Activated T-cell treated with anti-CD3 and anti-CD28 coated beads, Interleukin-2, amount 50 U/mL, for 72 hours (primary cell): ENCODE measurements around the gene NPAT. TPM values are rescaled to one million over a fixed set of nuclear protein-coding genes. Genes with fewer than 3 reads are reported as not detected.
A peak's percentile ranks its signal among the peaks of the same experiment; 100 is the strongest.

ENCODE experiments used
- ATAC-seq, 2 donors: fragments of 150-1000 bp; cut with Tn5 transposase; replicated peaks in 1 of 2; 2 replicates each; pipeline ENCODE4 v1.10.0; 2021; ENCODE audit warnings: moderate library complexity in 2 of 2, mild to moderate bottlenecking in 1 of 2
- DNase-seq, 2 donors: peaks; one replicate each; pipeline ENCODE4 v3.0.0; 2021 to 2022; ENCODE audit warnings: mixed read lengths in 1 of 2
- H3K27ac Mint-ChIP-seq: one replicate; pipeline ENCODE4 v1.8.0; 2022; ENCODE audit warnings: mild to moderate bottlenecking, moderate library complexity, mixed read lengths
- H3K27me3 Mint-ChIP-seq: one replicate; pipeline ENCODE4 v1.8.0; 2022; ENCODE audit warnings: low read depth, mixed read lengths
- H3K36me3 Mint-ChIP-seq, 2 donors: one replicate each; pipeline ENCODE4 v1.8.0; 2022; ENCODE audit warnings: mixed read lengths in 2 of 2, mild to moderate bottlenecking in 1 of 2; ENCODE audit not compliant: insufficient read depth in 2 of 2
- H3K4me1 Mint-ChIP-seq: one replicate; pipeline ENCODE4 v1.8.0; 2022; ENCODE audit warnings: low read depth, mixed read lengths
- H3K4me3 Mint-ChIP-seq, 2 donors: one replicate each; pipeline ENCODE4 v1.8.0; 2022; ENCODE audit warnings: mild to moderate bottlenecking in 2 of 2, mixed read lengths in 2 of 2, moderate library complexity in 2 of 2
- H3K9me3 Mint-ChIP-seq, 2 donors: one replicate each; pipeline ENCODE4 v1.8.0; 2022; ENCODE audit warnings: mixed read lengths in 2 of 2
- total RNA-seq, 2 donors: library from RNA; stranded (reverse); gene quantifications; one replicate each; pipeline ENCODE4 v1.2.3, GENCODE V29; 2022

The NPAT gene
- total RNA-seq, result 10 to 100 TPM; 22.8 to 24.8 TPM

DNA sequence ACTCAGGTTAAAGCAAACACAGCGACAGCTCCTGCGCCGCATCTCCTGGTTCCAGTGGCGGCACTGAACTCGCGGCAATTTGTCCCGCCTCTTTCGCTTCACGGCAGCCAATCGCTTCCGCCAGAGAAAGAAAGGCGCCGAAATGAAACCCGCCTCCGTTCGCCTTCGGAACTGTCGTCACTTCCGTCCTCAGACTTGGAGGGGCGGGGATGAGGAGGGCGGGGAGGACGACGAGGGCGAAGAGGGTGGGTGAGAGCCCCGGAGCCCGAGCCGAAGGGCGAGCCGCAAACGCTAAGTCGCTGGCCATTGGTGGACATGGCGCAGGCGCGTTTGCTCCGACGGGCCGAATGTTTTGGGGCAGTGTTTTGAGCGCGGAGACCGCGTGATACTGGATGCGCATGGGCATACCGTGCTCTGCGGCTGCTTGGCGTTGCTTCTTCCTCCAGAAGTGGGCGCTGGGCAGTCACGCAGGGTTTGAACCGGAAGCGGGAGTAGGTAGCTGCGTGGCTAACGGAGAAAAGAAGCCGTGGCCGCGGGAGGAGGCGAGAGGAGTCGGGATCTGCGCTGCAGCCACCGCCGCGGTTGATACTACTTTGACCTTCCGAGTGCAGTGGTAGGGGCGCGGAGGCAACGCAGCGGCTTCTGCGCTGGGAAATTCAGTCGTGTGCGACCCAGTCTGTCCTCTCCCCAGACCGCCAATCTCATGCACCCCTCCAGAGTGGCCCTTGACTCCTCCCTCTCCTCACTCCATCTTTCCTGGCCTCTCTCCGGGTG, at the start of gene NPAT, which contains the start of gene ATM:
Gene NPAT (minus strand): TSS at position 65 of the 774 bp plus-strand sequence. CDS start 102 bp downstream, outside the sequence.
Gene ATM (plus strand): TSS at position 494 of the 774 bp plus-strand sequence. CDS start 4,558 bp downstream, outside the sequence.
- Mint-ChIP-seq H3K4me3 (no peak within 1 kb of the TSS), H3K9me3 (no peaks in the 10 kb centered on the region), H3K27me3 (no peaks in the 10 kb centered on the region), H3K36me3 (peaks cover 9 to 21% of the 10 kb centered on the region in 2 donors), H3K4me1 (peaks cover 35% of the 10 kb centered on the region), H3K27ac (no peak within 1 kb of the TSS)
- DNase-seq, result peak; percentile 97 to 98
- peak; percentile 78 to 79 for ATAC-seq

DNA sequence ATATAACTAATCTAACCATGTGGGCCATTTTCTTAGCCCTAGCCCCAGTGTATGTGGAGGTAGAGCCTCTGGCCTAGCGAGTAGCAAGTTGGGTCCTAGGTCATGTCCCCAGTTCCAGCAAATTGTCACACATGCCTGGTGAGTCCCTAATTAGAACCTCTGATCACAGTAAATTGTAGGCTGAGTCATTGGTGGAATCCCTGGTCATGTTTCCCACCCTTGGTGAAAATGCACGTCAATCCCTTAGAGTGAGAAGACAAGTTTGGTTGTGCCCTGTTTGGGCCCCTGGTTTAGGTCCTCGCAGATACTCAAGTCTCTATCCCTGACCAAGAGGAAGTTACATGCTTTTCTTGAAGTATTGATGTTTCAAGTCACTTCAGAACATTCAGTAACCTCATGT, 47.1 kb upstream of the NPAT start:
- ATAC-seq, result peak in 1 of 2 donors; percentile 43
- Mint-ChIP-seq H3K27me3 (no peaks in the 10 kb centered on the region), H3K4me1 (peaks cover 16% of the 10 kb centered on the region), H3K9me3 (peaks cover 9 to 11% of the 10 kb centered on the region in 2 donors), H3K27ac (peak overlapping the region; percentile 87), H3K36me3 (peaks cover 12 to 20% of the 10 kb centered on the region in 2 donors), H3K4me3 (no peak overlapping the region)
- no peak for DNase-seq

DNA sequence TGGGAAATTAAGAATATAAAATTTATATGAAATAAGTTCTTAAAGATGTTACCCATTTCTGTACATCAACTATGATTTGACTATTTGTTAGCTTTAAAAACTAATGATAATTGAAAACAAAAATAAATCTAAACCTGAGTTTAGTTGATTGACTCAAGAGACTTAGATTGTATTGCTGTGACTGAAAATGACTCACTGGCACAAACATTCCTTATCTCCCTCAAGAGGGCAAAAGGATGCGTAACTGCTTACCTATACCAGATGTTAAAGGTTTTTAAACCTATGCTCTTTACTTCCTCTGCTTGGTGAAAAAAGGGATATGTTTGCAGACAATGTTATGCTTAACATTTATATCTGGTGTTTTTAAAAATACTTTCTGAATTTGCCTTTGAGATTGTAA, 30.7 kb upstream of the NPAT start:
- H3K4me3 Mint-ChIP-seq, result no peak overlapping the region
- no peaks in the 10 kb centered on the region for H3K27me3 Mint-ChIP-seq
- H3K27ac Mint-ChIP-seq, result no peak overlapping the region
- DNase-seq (no peak), ATAC-seq (no peak)
- H3K4me1 Mint-ChIP-seq, result peaks cover 61% of the 10 kb centered on the region
- H3K9me3 Mint-ChIP-seq, result no peaks in the 10 kb centered on the region
- peaks cover 3 to 24% of the 10 kb centered on the region in 2 donors for H3K36me3 Mint-ChIP-seq

DNA sequence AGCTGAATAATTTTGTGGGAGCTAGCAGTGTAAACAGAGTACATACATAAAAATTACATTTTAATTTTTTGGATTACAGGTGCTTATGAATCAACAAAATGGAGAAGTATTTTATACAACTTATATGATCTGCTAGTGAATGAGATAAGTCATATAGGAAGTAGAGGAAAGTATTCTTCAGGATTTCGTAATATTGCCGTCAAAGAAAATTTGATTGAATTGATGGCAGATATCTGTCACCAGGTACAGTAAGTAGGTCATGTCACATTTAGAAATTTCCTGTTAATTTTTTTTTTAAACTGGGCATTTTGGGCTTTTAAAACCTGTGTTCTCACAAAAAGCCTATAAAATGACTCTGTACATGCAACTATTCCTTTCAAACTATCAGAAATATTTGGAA, 24.4 kb upstream of the NPAT start:
- no peak for ATAC-seq
- Mint-ChIP-seq H3K27me3 (no peaks in the 10 kb centered on the region), H3K4me1 (peaks cover 73% of the 10 kb centered on the region), H3K4me3 (no peak overlapping the region), H3K36me3 (peaks cover 0 to 11% of the 10 kb centered on the region in 2 donors), H3K27ac (peak overlapping the region; percentile 10), H3K9me3 (no peaks in the 10 kb centered on the region)
- no peak for DNase-seq

- H3K36me3 Mint-ChIP-seq, result peaks cover 0 to 11% of the 10 kb centered on the region in 2 donors
- H3K4me1 Mint-ChIP-seq, result peaks cover 75% of the 10 kb centered on the region
- H3K9me3 Mint-ChIP-seq, result no peaks in the 10 kb centered on the region
- H3K27ac Mint-ChIP-seq, result peak overlapping the region; percentile 10
- ATAC-seq (no peak), DNase-seq (no peak)
- H3K4me3 Mint-ChIP-seq, result peak overlapping the region in 1 of 2 donors; percentile 20
- H3K27me3 Mint-ChIP-seq, result no peaks in the 10 kb centered on the region
These were observed 23.9 kb upstream of the NPAT start for GRCh38 chr11:108246308-108246707.

DNA sequence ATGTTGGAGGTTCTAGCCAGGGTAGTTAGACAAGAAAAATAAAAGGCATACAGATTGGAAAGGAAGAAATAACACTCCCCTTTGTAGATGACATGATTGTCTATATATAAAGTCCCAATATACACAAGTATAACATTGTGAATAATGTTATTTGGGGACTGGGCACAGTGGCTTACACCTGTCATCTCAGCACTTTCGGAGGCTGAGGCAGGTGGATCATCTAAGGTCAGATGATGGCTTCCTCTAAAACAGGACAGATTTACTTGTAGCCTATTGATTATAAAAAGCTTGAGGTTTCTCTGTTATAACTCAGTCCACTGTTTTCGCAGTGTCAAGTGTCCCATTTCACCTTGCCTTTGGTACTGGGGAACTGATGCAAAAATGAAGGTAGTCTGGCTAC, 20.0 kb upstream of the NPAT start:
- Mint-ChIP-seq H3K27me3 (no peaks in the 10 kb centered on the region), H3K4me3 (peak overlapping the region; percentile 36 to 63), H3K27ac (peak overlapping the region; percentile 93), H3K4me1 (peaks cover 78% of the 10 kb centered on the region), H3K36me3 (peaks cover 2 to 5% of the 10 kb centered on the region in 2 donors), H3K9me3 (no peaks in the 10 kb centered on the region)
- ATAC-seq (no peak), DNase-seq (no peak)

- Mint-ChIP-seq H3K36me3 (peaks cover 2 to 5% of the 10 kb centered on the region in 2 donors), H3K4me1 (peaks cover 79% of the 10 kb centered on the region)
- peak in 1 of 2 donors; percentile 42 for DNase-seq
These were observed 19.0 kb upstream of the NPAT start for GRCh38 chr11:108241330-108242037.

DNA sequence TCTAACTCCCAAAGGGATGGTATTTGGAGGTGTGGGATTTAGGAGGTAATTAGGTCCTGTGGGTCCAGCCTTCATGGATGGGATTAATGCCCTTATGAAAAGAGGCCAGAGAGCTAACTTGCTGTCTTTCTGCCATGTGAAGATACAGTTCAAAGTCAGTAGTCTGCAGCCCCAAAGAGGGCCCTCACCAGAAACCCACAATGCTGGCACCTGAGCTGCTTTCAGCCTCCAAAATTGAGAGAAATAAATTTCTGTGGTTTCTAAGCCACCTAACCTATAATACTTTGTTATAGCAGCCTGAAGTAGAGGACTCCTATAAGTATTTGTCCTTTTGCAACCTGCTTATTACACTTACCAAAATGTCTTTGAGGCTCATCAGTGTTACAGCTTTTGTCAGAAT, 16.6 kb upstream of the NPAT start:
- DNase-seq (no peak), ATAC-seq (no peak)
- H3K4me1 Mint-ChIP-seq, result peaks cover 83% of the 10 kb centered on the region
- no peaks in the 10 kb centered on the region for H3K9me3 Mint-ChIP-seq
- peak overlapping the region; percentile 40 for H3K27ac Mint-ChIP-seq
- peak overlapping the region; percentile 53 to 62 for H3K4me3 Mint-ChIP-seq
- peaks cover 5 to 11% of the 10 kb centered on the region in 2 donors for H3K36me3 Mint-ChIP-seq
- H3K27me3 Mint-ChIP-seq, result no peaks in the 10 kb centered on the region

More at GRCh38 chr11:108241330-108242037, 19.0 kb upstream of the NPAT start:
- Mint-ChIP-seq H3K9me3 (no peaks in the 10 kb centered on the region), H3K27ac (peak overlapping the region; percentile 93), H3K27me3 (no peaks in the 10 kb centered on the region), H3K4me3 (peak overlapping the region; percentile 36 to 63)
- peak; percentile 77 for ATAC-seq

DNA sequence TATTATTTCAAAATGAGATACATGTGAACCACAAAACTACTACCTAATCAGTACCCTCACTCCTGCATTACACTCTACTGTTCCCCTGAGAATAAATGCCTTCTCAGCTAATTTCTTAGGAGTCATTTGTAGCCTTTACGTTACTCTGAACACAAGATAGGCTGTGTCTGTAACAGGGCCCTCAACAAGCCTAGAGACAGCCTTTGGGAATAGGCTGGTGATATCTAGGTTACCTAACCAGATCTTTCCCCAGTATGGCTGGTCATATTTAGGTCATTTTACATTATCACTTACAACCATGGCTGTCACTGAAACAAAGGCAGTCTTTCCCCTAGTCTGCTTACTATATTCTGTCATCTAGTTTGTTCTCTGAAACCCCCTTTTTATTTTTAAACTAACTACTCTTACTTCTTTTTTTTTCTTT, 14.6 kb upstream of the NPAT start:
- Mint-ChIP-seq H3K4me3 (peak overlapping the region; percentile 68 to 80), H3K36me3 (peaks cover 6 to 20% of the 10 kb centered on the region in 2 donors), H3K9me3 (no peaks in the 10 kb centered on the region), H3K27me3 (no peaks in the 10 kb centered on the region), H3K27ac (peak overlapping the region; percentile 95), H3K4me1 (peaks cover 73% of the 10 kb centered on the region)
- peak; percentile 28 to 30 for ATAC-seq
- DNase-seq, result no peak

GRCh38 chr11:108235633-108236032, 13.2 kb upstream of the NPAT start:
- Mint-ChIP-seq H3K27ac (peak overlapping the region; percentile 95), H3K27me3 (no peaks in the 10 kb centered on the region), H3K4me1 (peaks cover 74% of the 10 kb centered on the region), H3K4me3 (peak overlapping the region; percentile 68 to 80), H3K36me3 (peaks cover 6 to 29% of the 10 kb centered on the region in 2 donors), H3K9me3 (no peaks in the 10 kb centered on the region)
- ATAC-seq, result no peak
- no peak for DNase-seq

DNA sequence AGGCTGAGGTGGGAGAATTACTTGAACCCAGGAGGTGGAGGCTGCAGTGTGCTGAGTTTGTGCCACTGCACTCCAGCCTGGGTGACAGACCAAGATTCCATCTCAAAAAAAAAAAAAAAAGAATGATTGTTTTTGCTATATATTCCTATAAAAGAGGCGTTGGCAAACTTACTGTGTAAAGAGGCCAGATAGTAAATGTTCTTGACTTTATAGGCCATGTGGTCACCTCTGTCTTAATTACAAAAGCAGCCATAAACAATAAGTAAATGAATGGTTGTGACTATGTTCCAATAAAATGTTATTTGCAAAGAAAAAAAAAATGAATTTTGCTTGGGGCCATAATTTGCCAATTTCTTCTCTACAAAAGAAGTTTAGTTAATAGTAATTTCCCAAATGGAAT, 12.8 kb upstream of the NPAT start:
- Mint-ChIP-seq H3K9me3 (no peaks in the 10 kb centered on the region), H3K4me3 (no peak overlapping the region), H3K27ac (peak overlapping the region; percentile 95), H3K4me1 (peaks cover 74% of the 10 kb centered on the region), H3K36me3 (peaks cover 5 to 29% of the 10 kb centered on the region in 2 donors), H3K27me3 (no peaks in the 10 kb centered on the region)
- DNase-seq (no peak), ATAC-seq (no peak)

GRCh38 chr11:108233277-108233945, 11.0 kb upstream of the NPAT start:
- DNase-seq, result no peak
- Mint-ChIP-seq H3K27ac (no peak overlapping the region), H3K36me3 (peaks cover 5 to 28% of the 10 kb centered on the region in 2 donors), H3K27me3 (no peaks in the 10 kb centered on the region), H3K9me3 (no peaks in the 10 kb centered on the region), H3K4me3 (no peak overlapping the region), H3K4me1 (peaks cover 75% of the 10 kb centered on the region)
- no peak for ATAC-seq

DNA sequence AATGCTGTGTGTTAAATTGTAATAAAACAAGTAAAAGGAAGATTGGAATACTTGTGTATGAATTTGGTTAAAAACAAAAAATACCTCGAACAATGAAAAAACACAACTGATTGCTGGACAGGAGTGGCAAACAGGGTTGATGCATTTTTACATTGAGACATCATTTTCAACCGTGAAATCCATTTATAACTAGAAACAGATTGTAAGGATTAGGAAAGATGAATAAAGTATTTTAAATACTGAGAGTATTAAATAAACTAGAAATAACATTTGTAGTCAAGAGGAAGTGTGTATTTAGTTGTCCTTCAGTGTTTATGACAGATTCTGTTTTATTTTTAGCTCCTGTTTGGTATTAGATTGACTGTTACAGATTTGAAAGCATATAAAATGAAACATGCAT, 5.8 kb upstream of the NPAT start:
- peaks cover 48% of the 10 kb centered on the region for H3K4me1 Mint-ChIP-seq
- peak overlapping the region; percentile 85 for H3K27ac Mint-ChIP-seq
- ATAC-seq, result no peak
- DNase-seq, result no peak
- H3K27me3 Mint-ChIP-seq, result no peaks in the 10 kb centered on the region
- H3K4me3 Mint-ChIP-seq, result peak overlapping the region; percentile 73 to 86
- no peaks in the 10 kb centered on the region for H3K9me3 Mint-ChIP-seq
- peaks cover 3 to 21% of the 10 kb centered on the region in 2 donors for H3K36me3 Mint-ChIP-seq
